HG03575 (cell line): ENCODE results near the gene CCL22.
"Not testable (repeated sequence)": the region's sequence is repeated elsewhere in the genome, so short reads cannot be mapped to it uniquely, and the experiment has no call there.

Source experiments
- ATAC-seq: cut with Tn5 transposase; IDR thresholded peaks from one replicate; pipeline ENCODE4 v1.9.1; 2021; ENCODE audit not compliant: unreplicated experiment, insufficient number of reproducible peaks, low FRiP score; ENCODE audit errors: extremely low read depth

CCL22 gene, protein sequence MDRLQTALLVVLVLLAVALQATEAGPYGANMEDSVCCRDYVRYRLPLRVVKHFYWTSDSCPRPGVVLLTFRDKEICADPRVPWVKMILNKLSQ

DNA sequence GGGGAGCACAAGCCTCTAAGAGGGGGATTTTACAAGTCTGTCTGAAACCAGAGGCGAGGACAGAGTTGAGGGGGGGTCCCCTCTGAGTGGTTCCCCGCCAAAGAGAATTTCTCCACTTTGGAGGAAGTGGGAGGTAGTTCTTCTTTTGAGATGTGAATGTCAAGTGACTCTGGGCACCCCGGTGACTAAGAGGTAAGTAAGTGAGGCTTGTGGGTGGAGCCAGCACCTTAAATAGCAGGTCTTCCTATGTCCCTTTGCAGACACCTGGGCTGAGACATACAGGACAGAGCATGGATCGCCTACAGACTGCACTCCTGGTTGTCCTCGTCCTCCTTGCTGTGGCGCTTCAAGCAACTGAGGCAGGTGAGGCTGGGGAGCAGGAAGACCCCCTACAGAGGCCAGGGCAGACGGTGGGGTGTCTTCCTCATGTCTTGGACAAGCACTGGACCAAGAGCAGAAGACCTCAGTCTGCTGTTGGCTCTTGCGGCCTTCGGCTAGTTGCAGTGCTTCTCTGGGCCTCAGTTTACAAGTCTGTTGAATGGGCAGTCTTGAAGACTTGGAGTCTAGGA is at the start of gene CCL22:
Gene CCL22, plus strand, starts transcription at position 257 of the 569 bp plus-strand sequence. Its CDS starts 34 bp downstream, at position 291.
- ATAC-seq, result no peak

DNA sequence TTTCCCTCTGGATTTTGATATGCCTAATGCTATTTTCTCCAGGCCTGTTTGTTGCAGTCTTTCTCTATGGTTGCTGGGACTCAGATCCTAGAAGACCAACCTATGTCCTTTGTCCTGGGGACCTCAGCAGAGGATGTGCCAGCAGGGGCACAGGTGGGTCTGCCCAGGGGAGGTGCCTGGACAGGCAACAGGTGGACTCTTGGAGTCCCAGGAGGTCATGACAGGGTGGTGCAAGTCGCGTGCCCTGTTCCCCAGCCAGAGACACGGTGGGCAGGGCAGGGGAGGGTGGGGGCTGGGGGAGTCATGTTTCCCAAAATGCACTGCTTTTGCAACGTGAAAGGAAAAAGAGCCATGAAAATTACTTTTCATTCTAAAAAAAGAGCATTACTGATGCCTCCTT is 47.8 kb upstream of the CCL22 start:
- no peak for ATAC-seq

DNA sequence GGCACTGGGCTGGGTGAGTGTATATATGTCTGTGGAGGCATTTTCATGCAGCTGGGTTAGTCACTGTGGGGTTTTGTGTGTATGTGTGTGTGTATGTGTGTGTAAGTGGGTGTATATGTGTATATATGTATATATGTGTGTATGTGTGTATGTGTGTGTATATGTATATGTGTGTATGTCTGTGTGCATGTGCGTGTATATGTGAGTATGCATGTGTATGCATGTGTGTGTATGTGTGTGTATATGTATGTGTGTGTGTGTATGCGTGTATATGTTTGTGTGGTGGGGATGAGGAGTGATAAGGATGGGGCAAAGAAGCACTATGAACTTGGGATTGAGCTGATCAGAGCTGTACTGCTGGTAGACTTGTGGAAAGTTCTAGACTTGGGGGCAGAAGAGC is 45.1 kb upstream of the CCL22 start:
- ATAC-seq, result no peak

DNA sequence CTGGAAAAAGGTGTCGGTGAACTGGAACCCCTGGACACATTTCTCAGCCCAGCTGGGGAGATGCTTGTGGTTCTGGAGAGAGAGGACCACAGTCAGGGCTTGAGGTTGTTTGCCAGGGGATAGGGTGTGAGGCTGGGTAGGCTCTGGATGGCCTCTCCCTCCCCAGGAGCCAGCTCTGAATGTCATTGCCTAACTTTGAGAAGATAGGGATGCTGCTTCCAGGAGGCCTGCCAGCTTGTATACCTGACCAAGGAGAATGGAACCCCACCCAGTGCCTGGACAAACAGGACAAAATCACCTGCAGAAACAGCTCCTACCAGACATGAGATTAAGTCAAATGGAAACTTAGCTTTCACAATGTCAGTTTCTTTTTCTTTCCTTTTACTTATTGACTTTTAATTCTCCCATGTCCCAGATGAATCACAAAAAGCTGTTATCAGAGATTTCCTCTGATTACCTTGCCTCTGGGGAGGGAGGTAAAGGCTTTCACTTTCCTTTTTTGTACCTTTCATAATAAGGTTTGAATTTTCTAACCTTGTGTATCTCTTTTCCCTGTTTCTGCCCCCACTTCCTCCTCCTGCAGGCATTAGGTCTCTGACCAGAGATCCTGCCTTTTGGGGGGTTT is 44.3 kb upstream of the CCL22 start:
- ATAC-seq, result no peak

DNA sequence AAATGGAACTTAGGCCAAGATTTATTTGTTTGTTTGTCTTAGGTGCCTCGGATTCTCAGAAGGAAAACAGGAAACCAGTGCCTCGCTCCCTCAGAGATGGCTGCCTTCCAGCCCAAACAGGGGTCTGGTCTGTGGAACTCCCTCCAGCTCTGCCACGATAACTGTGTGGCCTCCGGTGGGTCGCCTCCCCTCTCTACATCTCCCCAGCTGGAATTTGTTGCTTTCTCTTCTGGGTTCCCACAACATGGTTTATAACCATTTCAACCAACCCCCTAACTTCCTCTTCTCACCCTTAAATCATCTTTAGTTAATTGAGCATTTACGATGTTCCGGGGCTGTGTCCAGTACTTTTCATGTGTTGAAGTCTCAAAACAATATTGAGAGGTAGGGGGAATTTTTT is 43.2 kb upstream of the CCL22 start:
- ATAC-seq, result no peak

DNA sequence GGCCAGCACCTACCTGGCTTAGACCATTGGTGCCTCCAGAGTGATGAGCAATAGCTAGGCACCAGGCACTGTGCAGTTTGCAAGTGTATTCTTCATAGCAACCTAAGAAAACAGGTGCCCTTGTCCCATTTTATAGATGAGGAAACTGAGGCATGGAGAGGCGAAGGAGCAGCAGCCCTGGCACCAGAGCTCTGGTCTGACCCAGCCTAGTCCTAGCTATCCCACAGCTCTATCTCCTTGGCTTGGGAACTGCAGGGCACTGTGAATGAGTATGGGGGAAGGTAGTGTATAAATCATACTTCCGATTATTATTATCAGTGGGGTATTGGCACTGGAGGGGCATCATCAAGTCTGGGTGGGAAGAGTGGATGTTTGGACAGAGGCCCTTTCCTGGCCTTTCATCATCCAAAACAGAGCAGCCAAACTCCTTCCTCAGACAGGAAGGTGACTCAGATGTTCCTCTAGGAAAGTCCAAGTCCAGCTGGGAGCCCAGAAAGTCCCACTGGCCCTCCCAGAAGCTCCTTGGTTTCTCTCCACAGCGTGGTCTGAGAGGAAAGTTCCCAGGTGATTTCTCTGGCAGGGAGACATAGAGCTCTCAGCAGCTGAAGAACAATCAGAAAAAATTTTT is 42.1 kb upstream of the CCL22 start:
- ATAC-seq, result no peak

DNA sequence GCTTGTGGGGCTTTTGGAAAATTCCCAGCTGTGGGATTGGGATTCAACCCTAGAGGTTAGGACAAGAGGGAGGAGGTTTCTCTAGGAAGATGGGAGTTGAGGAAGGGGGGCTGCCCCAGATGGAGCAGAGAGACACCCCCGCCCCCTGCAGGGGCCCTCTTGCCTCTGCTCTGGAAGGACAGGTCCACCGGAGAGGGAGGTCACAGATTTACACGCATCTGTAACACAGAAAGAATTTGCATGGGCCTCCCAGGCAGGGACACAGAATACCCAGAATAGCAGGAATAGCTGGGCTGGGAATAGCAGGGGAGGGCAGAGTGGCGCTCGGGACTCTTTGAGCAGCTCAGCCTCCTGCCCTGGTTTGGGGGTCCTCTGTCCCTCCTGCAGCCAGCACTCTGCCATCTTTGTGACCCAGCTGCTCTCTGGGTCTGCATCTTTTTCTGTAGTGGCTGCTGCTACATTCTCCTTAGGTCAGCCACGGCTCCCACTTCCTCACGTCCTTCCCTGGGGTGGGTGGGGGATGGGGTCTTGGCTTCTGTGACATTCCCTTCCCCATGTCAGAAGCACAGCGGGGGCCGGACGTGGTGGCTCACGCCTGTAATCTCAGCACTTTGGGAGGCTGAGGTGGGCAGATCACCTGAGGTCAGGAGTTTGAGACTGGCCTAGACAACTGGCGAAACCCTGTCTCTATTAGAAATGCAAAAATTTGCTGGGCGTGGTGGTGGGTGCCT is 40.2 kb upstream of the CCL22 start:
- no peak for ATAC-seq

DNA sequence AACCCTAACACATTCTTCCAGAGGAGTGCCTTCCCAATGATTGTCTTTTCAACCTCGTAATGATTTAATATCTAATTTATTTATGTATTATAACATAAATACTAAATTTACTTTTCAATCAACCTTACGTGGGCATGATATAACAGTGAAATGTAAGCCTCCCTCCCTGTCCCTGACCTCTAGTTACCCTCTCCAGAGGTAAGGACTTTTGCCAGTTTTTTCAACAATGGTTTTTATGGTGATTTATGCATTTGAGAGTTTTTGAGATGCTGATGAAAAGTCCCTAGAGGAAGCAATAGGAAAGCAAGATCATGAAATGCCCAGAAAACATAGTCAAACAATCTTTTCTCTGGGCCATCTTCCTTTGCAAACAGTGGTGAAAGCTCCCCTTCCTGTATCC is 38.9 kb upstream of the CCL22 start:
- ATAC-seq, result no peak

DNA sequence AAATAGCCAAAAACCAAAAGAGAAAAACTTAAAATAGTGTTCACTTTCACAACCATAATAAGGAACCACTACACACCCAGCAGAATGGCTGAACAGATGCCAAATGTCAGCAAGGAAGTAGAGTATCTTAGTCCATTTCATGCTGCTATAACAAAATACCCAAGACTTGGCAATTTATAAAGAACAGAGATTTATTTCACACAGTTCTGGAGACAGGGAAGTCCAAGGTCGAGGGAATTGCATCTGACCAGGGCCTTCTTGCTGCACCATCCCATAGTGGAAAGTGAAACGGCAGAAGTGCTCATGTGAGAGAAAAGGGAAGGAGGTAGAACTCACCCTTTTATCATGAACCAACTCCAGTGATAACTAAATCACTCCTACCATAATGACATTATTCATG is 33.8 kb upstream of the CCL22 start:
- no peak for ATAC-seq

DNA sequence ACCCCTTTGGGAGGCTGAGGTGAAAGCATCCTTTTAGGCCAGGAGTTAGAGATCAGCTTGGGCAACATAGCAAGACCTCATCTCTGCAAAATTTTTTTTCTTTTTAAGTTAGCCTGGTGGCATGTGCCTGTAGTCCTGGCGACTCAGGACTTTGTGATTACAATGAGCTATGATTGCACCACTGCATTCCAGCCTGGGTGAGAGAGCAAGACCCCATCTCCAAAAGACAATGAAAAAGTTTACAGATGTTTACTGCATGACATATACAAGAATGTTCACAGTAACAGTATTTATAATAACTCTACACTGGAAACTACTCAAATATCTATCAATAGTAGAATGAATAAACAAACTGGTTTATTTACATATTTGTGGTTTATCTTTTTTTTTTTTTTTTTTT is 33.1 kb upstream of the CCL22 start:
- no peak for ATAC-seq

DNA sequence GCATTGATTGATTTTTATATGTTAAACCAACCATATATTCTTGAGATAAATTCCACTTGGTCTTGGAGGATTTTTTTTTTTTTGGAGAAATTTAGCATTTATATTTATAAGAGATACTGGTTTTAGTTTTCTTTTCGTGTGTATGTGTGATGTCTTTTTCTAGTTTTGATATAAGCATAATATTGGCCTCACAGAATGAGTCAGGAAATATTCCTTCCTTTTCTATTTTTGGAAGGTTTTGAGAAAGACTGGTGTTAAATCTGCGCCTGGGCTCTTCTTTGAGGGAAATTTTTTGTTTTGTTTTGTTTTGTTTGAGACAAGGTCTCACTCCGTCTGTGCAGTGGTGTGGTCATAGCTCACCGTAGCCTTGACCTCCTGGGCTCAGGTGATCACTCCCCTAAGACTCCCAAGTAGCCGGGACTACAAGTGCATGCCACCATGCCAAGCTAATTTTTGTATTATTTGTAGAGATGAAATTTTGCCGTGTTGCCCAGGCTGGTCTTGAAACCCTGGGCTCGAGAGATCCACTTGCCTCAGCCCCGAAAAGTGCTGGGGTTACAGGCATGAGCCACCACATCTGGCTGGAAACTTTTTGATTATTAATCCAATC is 28.8 kb upstream of the CCL22 start:
- no peak for ATAC-seq

DNA sequence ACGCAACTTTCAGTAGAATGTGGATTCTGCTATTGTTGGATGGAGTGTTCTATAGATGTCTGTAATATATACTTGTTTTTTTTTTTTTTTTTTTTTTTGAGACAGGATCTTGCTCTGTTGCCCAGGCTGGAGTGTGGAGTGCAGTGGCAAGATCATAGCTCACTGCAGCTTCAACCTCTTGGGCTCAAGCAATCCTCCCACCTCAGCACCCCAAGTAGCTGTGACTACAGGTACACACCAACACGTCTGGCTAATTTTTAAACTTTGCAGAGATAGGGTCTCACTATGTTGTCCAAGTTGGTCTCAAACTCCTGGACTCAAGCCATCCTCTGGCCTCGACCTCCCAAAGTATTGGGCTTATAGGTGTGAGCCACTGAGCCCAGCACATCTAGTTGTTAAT is 27.2 kb upstream of the CCL22 start:
- ATAC-seq, result no peak

DNA sequence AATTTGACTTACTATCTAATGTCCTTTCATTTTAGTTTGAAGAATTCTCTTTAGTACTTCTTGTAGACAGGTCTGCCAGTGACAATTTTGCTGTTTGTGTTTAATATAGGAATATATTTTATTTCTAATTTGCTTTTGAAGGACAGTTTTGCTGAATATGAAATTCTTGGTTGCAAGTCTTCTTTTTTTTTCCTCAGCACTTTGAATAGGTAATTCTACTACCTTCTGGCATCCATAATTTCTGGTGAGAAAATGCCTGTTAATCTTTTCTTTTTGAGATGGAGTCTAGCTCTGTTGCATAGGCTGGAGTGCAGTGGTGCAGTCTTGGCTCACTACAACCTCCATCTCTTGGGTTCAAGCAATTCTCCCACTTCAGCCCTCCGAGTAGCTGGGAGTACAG is 25.2 kb upstream of the CCL22 start:
- no peak for ATAC-seq

DNA sequence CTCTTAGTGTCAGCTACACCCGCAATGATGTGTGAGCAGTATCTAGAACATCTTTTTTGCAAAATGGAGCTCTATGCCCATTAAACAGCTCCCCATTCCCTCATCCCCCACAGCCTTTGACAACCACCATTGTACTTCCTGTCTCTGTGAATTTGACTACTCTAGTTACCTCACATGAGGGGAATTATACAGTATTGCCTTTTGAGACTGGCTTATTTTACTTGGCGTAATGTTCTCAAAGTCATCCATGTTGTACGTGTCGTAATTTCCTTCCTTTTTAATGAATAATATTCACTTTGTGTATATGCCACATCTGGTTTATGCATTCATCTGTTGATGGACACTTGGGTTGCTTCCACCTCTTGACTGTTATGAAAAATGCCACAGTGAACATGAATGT is 23.2 kb upstream of the CCL22 start:
- ATAC-seq, result no peak

DNA sequence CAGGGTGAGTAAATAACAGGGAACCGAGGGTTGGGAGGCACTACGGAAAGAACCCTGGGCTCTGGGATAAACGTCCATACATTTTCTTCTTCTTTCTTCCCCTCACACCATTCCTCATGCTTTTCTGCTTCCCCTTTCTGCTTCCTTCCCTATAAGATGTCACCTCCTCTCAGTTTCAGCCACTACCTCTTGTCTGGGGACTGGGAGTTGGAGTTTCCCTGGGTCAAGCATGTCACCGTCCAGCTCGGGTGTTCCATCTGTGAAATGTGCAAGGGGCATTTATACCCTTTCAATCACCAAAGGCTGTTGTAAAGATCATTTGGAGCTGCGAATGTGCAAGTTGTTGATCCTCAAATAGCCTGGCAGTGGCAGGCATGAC is 17.5 kb upstream of the CCL22 start:
- no peak for ATAC-seq

DNA sequence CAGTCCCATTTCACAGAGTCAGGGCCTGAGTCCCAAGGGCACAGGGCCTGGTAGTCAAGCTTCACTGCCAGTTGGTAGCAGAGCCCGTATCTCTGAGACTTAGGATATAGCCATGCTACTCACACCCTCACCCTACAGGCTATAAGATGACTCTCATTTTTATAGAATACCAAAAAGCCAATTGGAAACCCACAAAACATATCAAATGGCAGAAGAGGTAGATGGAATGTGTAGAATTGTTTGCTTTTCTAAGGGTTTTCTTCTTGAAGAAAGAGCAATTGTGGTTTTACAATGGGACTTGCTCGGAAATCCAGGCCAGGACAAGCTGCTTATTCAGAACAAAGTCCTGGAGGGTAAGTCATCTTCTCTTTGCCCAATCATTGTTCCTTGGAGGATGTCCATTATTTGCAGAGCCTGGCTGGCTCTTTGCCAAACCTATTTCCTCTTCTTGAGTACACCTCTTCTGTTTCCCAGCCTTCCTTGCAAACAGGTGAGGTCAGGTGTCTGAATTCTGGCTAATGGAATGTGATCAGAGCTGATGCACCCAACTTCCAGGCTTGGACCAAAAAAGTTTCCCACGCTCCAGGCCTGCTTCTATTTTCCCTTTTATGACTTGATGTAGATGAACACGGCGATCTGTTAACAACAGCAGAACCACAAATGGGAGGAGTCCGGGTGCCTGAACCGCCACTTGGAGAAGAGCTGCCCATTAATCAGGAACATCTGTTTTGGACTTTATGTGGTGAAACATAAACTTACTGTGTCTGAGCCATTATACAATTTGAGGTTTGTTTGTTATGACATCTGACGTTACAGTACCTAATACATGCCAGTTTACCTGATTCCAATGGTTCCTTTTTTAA is 16.9 kb upstream of the CCL22 start:
- ATAC-seq, result no peak

DNA sequence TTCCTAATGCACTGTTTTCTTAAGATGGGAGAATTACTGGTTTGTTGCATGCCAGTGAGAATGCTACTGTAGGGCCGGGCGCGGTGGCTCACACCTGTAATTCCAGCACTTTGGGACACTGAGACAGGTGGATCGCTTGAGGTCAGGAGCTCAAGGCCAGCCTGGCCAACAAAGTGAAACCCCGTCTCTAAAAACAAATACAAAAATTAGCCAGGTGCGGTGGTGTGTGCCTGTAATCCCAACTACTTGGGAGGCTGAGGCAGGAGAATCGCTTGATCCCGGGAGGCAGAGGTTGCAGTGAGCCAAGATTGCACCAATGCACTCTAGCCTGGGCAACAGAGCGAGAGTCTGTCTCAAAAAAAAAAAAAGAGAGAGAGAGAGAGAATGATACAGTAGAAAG is 16.0 kb upstream of the CCL22 start:
- not testable (repeated sequence) for ATAC-seq

DNA sequence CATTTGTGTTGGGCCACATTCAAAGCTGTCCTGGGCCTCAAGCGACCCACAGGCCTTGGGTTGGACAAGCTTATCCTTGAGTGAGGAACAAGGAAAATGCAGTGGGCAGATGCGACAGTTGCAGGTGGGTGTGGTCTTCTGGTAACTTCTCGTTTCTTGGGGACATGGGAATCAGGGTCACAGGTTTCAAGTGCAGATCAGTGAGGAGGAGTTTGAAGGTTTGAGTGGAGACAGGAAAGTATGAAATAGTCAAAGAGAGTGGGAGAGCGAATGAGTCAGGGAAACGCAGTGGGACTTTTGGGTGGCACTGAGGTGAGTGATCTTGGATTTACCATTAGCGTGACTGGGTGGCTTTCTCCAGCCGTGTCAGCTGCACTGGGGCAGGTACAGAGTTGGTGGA is 15.4 kb upstream of the CCL22 start:
- no peak for ATAC-seq

DNA sequence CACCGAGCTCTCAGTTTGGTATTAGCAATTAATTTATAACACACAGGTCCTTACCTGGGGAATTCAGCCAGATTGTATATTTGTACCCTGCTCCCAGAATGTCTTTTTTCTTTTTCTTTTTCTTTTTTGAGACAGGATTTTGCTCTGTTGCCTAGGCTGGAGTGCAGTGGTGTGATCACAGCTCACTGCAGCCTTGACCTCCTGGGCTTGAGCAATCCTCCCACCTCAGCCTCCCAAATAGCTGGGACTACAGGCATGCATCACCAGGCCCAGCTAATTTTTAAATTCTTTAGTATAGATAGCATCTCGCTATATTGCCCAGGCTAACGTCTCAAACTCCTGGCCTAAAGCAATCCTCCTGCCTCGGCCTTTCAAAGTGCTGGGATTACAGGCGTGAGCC is 14.5 kb upstream of the CCL22 start:
- not testable (repeated sequence) for ATAC-seq
